Measurements from ENCODE around the gene NDUFS6.
"Not testable (repeated sequence)": the region's sequence is repeated elsewhere in the genome, so short reads cannot be mapped to it uniquely, and the experiment has no call there.

The NDUFS6 gene

DNA sequence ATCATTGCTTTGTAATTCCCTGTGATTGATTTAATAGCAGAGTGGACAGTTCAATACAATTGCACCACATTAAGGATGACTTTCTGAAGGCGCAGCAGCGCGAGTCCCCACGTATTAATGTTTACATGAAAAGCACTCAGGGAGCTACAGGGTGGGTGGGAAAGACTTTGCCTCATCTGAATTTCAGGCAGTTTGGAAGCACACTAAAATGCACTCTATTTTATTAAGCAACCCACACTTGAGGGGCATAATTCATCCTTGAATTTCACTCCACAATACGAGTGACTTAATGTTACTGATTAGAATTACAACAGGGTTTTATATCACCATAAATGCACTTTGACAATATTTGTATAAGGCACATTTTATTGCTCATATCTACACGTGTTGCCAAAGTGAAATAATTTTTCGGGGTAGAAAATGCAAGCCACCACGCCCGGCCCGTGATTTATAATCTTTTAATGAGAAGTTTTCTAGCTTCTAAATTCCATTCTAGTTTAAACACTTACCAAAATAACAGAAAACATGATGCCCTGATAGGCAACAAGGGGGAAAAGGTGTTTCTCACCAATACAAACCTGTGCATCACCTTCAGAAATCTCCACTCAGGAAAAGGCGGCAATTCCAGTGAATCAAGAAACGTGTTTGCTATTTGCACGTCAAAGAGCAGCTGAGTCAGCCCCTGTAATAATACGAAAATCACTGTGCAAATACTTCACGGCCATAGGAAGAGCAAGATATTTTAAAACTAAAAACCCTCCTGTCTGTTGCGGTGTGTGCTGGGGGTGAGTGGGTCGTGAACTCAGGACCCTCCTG lies 41.0 kb downstream of the NDUFS6 start:
- no peaks in the 10 kb centered on the region for H3K36me3 Mint-ChIP-seq (ENCODE audit: low read depth)
- H3K9me3 Mint-ChIP-seq: no peaks in the 10 kb centered on the region
- intact Hi-C loops (cut with micrococcal nuclease): no loop called here
- H3K27me3 Mint-ChIP-seq: peaks cover 11% of the 10 kb centered on the region
- H3K4me1 Mint-ChIP-seq (ENCODE audit: low read depth): no peaks in the 10 kb centered on the region
- no peak overlapping the region for H3K4me3 Mint-ChIP-seq
- H3K27ac Mint-ChIP-seq: no peak overlapping the region

DNA sequence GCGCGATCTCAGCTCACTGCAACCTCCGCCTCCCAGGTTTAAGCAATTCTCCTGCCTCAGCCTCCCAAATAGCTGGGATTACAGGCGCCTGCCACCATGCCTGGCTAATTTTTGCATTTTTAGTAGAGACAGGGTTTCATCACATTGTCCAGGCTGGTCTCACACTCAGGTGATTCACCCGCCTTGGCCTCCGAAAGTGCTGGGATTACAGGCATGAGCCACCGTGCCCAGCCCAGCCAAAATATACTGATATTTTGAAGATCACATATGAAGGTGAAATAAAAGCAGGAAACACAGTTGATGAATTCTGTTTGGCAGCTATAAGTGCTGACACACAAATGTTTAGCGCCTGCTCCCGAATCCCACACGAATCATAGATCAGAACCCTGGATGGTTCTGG lies 42.6 kb downstream of the NDUFS6 start:
- H3K27ac Mint-ChIP-seq; H3K36me3 Mint-ChIP-seq (ENCODE audit: low read depth); H3K4me1 Mint-ChIP-seq (ENCODE audit: low read depth); intact Hi-C loops (cut with micrococcal nuclease); H3K9me3 Mint-ChIP-seq; H3K4me3 Mint-ChIP-seq: not testable (repeated sequence)
- H3K27me3 Mint-ChIP-seq: peaks cover 21% of the 10 kb centered on the region

DNA sequence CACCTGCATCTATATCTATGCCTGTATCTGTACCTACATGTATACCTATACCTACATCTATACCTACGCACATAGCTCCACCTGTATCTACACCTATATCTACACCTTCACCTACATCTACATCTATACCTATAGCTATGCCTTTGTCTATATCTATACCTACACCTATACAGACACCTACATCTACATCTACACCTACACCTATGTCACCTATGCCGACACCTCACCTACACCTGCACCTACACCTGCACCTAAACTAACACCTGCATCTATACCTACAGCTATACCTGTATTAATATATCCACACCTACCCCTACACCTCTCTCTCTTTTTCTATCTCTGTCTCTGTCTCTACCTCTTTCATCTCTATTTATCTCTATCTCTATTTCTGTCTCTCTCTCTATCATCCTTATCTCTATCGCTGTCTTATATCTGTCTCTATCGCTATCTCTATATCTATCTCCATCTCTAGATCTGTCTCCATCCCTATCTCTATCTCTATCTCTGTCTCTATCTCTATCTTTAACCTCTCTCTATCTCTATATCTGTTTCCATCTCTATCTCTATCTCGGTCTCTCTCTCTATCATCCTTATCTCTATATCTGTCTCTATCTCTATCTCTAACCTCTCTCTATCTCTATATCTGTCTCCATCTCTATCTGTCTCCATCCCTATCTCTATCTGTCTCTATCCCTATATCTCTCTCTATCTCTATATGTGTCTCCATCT lies 43.7 kb downstream of the NDUFS6 start:
- intact Hi-C loops (cut with micrococcal nuclease): no loop called here
- no peaks in the 10 kb centered on the region for H3K9me3 Mint-ChIP-seq
- peaks cover 26% of the 10 kb centered on the region for H3K27me3 Mint-ChIP-seq
- no peaks in the 10 kb centered on the region for H3K36me3 Mint-ChIP-seq (ENCODE audit: low read depth)
- H3K27ac Mint-ChIP-seq: no peak overlapping the region
- H3K4me1 Mint-ChIP-seq (ENCODE audit: low read depth): no peaks in the 10 kb centered on the region
- H3K4me3 Mint-ChIP-seq: no peak overlapping the region

DNA sequence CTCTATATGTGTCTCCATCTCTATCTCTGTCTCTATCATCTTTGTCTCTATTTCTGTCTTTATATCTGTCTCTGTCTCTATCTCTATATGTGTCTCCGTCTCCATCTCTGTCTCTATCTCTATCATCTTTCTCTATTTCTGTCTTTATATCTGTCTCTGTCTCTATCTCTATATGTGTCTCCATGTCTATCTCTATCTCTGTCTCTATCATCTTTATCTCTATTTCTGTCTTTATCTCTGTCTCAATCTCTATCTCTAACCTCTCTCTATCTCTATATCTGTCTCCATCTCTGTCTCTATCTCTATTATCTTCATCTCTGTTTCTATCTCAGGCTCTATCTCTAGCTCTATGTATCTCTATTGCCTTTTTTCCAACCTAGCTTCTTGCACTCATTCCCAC lies 44.5 kb downstream of the NDUFS6 start:
- Mint-ChIP-seq H3K36me3 (ENCODE audit: low read depth) (no peaks in the 10 kb centered on the region), H3K4me1 (ENCODE audit: low read depth) (no peaks in the 10 kb centered on the region), H3K4me3 (no peak overlapping the region), H3K27ac (no peak overlapping the region), H3K9me3 (no peaks in the 10 kb centered on the region), H3K27me3 (peaks cover 31% of the 10 kb centered on the region)
- intact Hi-C loops (cut with micrococcal nuclease): no loop called here

DNA sequence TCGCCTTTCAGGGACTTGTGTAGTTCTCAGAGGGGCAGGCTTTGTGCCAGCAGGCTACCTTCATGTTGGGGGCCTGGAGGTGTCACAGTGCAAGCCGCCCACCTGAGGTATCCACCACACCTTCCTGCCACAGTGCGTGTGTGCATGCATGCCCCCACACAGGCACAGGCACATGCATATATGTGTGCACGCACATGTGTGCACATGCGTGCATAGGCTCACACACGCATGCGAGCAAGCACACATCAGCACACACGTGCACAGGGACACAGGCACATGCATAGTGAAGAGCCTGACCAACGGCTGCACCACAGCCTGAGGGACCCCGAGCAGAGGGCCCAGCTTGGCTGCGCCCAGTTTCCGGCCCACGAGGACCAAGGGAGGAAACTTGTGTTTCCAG lies 45.4 kb downstream of the NDUFS6 start:
- H3K4me1 Mint-ChIP-seq (ENCODE audit: low read depth): no peaks in the 10 kb centered on the region
- no peaks in the 10 kb centered on the region for H3K9me3 Mint-ChIP-seq
- H3K27me3 Mint-ChIP-seq: peaks cover 37% of the 10 kb centered on the region
- intact Hi-C loops (cut with micrococcal nuclease): no loop called here
- H3K27ac Mint-ChIP-seq: no peak overlapping the region
- H3K4me3 Mint-ChIP-seq: no peak overlapping the region
- H3K36me3 Mint-ChIP-seq (ENCODE audit: low read depth): no peaks in the 10 kb centered on the region

DNA sequence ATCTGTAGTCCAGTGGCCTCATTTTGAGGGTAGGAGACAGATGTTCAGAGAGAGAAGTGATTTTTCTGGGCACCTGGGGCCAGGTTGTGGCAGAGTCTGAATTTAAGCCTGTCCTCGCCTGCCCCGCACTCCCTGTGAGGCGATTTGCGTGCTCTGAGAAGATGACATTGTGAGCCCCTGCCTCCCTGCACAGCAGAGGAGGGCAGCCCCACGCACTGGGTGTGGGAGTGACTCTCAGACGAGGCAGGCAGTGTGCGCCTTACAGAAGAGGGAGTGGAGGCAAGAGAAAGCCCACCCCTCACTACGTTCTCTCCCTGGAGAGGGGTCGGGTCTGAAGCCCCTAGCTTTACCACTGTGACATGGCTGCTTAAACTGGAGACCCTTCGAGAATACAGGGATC lies 45.8 kb downstream of the NDUFS6 start:
- no peak overlapping the region for H3K4me3 Mint-ChIP-seq
- no peaks in the 10 kb centered on the region for H3K36me3 Mint-ChIP-seq (ENCODE audit: low read depth)
- no peaks in the 10 kb centered on the region for H3K9me3 Mint-ChIP-seq
- peaks cover 41% of the 10 kb centered on the region for H3K27me3 Mint-ChIP-seq
- H3K4me1 Mint-ChIP-seq (ENCODE audit: low read depth): no peaks in the 10 kb centered on the region
- no peak overlapping the region for H3K27ac Mint-ChIP-seq
- intact Hi-C loops (cut with micrococcal nuclease): no loop called here

DNA sequence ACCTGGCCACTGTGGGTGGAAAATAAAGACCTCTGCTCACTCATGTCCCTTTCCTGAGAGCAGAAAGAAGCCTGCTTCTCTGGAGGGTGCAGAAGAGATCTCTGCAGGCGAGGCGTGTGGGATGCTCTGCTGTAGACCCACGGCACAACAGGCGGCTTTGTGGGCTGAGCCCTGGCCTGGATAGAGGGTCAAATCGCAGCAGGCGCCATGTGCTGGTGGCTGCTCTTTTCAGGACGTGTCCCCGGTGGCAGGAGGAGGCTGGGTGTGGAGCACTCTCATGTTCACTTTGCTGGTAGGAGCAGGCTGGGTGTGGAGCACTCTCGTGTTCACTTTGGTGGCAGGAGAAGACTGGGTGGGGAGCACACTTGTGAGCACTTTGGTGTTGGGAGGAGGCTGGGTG lies 46.4 kb downstream of the NDUFS6 start:
- Mint-ChIP-seq H3K27me3 (peaks cover 45% of the 10 kb centered on the region), H3K4me3 (no peak overlapping the region), H3K4me1 (ENCODE audit: low read depth) (no peaks in the 10 kb centered on the region), H3K27ac (no peak overlapping the region), H3K9me3 (no peaks in the 10 kb centered on the region), H3K36me3 (ENCODE audit: low read depth) (no peaks in the 10 kb centered on the region)
- intact Hi-C loops (cut with micrococcal nuclease): no loop called here

DNA sequence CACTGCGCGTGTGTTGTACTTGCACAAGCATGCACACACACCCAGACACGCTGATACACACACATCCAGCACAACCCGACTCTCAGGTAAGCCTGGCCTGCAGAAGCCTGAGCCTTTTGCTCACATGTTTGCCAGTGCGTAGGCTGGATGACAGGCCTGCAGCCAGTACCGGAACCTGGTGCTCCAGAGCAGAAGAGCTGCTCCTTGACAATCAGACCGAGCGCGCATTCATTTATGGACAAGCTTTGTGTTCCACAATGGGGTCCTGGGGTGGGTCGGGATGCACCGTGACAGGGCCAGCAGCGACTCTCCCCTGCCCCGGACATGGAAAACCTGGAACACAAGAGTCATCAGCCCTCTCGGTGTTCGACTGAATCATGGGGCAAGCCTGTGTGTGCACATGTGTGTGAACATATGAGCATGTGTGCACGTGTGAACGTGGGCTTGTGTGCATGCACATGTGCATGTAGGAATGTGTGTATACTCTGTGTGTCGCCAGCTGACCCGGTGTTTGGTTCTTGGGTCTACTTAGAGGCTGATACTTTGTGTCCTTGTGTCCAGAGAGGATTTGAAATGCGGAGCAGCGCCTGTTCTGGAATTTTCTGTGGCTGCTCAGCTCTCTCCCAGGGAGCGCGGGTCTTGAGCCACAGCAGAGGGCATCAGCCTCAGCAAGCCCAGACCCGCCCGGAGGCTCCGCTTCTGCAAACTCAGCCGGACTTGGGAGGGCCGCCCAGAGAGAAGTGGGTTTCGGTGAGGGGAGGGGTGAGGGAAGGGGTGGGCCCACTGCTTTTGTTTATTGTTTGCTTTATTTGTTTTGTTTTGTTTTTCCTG lies 49.3 kb downstream of the NDUFS6 start:
- intact Hi-C loops (cut with micrococcal nuclease): no loop called here
- no peaks in the 10 kb centered on the region for H3K36me3 Mint-ChIP-seq (ENCODE audit: low read depth)
- peaks cover 68% of the 10 kb centered on the region for H3K27me3 Mint-ChIP-seq
- no peak overlapping the region for H3K27ac Mint-ChIP-seq
- H3K4me3 Mint-ChIP-seq: no peak overlapping the region
- no peaks in the 10 kb centered on the region for H3K9me3 Mint-ChIP-seq
- H3K4me1 Mint-ChIP-seq (ENCODE audit: low read depth): no peaks in the 10 kb centered on the region

DNA sequence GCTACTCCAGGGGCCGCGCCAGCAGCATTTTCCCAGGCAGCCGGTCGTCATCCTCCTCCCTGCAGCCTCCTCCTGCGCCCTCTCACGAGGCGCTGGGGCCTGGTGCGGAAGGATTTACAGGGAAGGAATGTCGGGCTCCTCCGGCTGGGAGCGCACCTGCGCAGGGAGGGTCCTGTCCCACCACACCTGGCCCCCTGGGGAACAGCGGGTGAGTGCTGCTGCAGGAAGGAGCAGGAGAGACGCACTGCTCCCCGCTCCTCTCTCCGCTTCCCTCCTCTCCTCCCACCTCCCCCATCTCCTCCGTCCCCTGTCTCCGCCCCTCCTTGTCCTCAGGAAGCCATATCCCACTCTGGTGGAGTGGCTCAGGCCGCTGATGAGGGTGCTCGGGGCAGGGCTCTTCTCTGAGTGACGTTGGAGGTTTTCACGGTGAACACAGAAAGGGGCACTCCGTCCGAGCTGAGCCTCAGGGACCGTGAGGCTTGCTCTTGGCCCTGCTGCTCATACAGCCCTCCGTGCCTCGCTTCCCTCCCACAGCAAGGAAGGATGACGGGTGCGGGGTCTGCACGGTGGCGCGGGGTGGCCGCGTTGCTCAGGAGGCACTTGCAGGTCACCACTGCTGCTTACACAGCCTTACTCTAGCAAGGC lies 50.2 kb downstream of the NDUFS6 start:
- intact Hi-C loops (cut with micrococcal nuclease): no loop called here
- no peak overlapping the region for H3K4me3 Mint-ChIP-seq
- H3K4me1 Mint-ChIP-seq (ENCODE audit: low read depth): no peaks in the 10 kb centered on the region
- no peaks in the 10 kb centered on the region for H3K36me3 Mint-ChIP-seq (ENCODE audit: low read depth)
- peaks cover 75% of the 10 kb centered on the region for H3K27me3 Mint-ChIP-seq
- no peaks in the 10 kb centered on the region for H3K9me3 Mint-ChIP-seq
- H3K27ac Mint-ChIP-seq: no peak overlapping the region

DNA sequence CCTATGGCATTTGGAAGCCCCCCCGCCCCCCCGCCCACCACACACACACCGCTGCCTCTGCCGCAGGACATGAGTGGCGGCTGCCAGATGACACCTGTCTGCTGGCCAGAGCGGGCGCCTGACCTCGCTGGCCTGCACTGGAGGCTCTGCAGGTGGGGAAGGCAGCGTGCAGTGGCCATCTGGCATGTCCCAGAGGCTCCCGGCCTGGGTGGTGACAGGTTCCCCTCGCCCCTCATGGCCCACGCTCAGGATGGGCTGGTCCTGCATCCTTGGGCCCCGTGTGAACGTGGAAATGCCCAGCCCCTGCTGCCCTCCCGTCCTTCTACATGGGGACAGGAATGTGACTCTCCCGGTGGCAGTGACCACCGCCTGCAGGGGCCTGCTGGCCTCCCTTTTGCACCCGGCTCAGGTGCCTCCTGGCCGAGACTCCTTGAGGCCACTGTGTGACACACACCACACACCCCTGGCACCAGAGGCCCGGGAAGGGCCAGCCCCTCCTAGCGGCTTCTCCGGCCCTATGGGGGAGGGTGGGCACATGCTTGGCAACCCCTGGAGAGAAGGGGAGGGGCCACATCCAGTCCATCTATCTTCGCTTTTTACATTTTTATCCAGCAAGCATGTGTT lies 51.2 kb downstream of the NDUFS6 start:
- Mint-ChIP-seq H3K4me3 (no peak overlapping the region), H3K36me3 (ENCODE audit: low read depth) (no peaks in the 10 kb centered on the region), H3K27ac (no peak overlapping the region), H3K4me1 (ENCODE audit: low read depth) (no peaks in the 10 kb centered on the region), H3K9me3 (no peaks in the 10 kb centered on the region), H3K27me3 (peaks cover 83% of the 10 kb centered on the region)
- intact Hi-C loops (cut with micrococcal nuclease): no loop called here

DNA sequence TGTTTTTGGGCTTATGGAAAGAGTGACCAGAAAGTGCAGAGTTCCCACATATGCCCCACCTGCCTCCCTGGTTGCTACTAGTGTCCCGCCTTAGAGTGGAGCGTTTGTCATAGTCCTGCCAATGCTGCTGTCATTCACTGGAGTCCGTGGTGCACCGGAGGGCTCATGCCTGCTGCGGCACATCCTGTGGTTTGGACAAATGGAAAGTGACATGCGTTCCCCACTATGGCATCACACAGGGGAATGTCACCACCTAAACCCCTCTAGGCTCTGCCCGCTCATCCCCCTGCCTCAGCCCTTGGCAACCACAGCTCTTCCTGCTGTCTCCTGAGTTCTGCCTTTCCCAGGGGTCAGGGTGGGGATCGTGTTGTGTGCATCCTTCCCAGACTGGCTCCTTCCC lies 52.3 kb downstream of the NDUFS6 start:
- no peak overlapping the region for H3K4me3 Mint-ChIP-seq
- H3K9me3 Mint-ChIP-seq: no peaks in the 10 kb centered on the region
- no peaks in the 10 kb centered on the region for H3K36me3 Mint-ChIP-seq (ENCODE audit: low read depth)
- peaks cover 78% of the 10 kb centered on the region for H3K27me3 Mint-ChIP-seq
- intact Hi-C loops (cut with micrococcal nuclease): no loop called here
- no peak overlapping the region for H3K27ac Mint-ChIP-seq
- no peaks in the 10 kb centered on the region for H3K4me1 Mint-ChIP-seq (ENCODE audit: low read depth)

DNA sequence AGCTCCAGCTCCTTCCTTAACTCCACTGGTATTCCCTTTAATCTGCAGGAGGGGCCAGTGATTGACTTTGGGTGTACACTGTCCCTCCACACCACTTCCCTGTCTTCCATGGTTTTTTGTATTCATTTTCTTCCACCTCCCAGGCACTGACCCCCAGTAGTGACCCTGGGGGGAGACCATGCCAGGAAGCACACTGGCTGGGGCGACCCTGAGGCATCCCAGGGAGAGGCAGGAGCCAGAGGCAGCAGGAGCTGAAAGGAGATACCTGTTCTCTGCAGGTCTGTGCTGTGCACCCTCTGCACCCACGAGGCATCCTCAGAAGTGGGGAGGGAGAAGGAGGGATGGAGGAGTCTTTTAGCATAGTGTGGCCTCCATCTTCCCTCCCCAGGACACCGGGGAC lies 53.9 kb downstream of the NDUFS6 start:
- intact Hi-C loops (cut with micrococcal nuclease): no loop called here
- H3K4me3 Mint-ChIP-seq: no peak overlapping the region
- H3K27me3 Mint-ChIP-seq: peaks cover 64% of the 10 kb centered on the region
- no peaks in the 10 kb centered on the region for H3K4me1 Mint-ChIP-seq (ENCODE audit: low read depth)
- no peak overlapping the region for H3K27ac Mint-ChIP-seq
- H3K9me3 Mint-ChIP-seq: no peaks in the 10 kb centered on the region
- H3K36me3 Mint-ChIP-seq (ENCODE audit: low read depth): no peaks in the 10 kb centered on the region

DNA sequence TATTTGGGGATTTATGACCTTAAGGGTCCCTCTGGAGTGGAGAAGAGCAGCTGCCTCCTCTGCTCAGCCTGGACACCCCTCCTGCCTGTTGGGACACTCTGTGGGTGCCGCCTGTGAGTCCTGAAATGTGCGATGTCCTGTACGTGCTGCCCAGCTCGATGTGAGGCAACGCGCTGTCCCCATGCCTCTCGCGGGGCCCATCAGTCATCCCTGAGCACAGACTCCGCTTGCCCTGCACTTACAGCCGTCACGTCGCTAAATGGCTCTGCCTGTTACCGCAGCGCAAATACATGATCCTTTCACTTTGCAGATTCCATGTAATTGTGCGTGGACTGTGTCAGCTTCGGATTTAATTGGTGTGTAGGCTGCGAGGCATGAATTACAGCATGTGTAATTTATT lies 54.4 kb downstream of the NDUFS6 start:
- intact Hi-C loops (cut with micrococcal nuclease): no loop called here
- Mint-ChIP-seq H3K36me3 (ENCODE audit: low read depth) (no peaks in the 10 kb centered on the region), H3K27me3 (peaks cover 59% of the 10 kb centered on the region), H3K4me3 (no peak overlapping the region), H3K27ac (no peak overlapping the region), H3K4me1 (ENCODE audit: low read depth) (no peaks in the 10 kb centered on the region), H3K9me3 (no peaks in the 10 kb centered on the region)

All from dendritic cell treated with granulocyte-macrophage colony-stimulating factor and Interleukin-4, amounts not matched to agents 40 ng/mL and 50 ng/mL, for 4 days (primary cell).